Peyer's patch (tissue), 4 donors: ENCODE data around the gene DPF3. TPM values are rescaled to one million over a fixed set of nuclear protein-coding genes. Genes with fewer than 3 reads are reported as not detected.

ENCODE experiments used
- DNase-seq, 3 donors: peaks; one replicate each; pipeline ENCODE4 v3.0.0-alpha.2; 2017 to 2019
- H3K27ac ChIP-seq, 4 donors: fragments of 200-600 bp; sonication (generic); one replicate each; pipeline ENCODE4 v1.5.1; 2016 to 2019
- H3K27me3 ChIP-seq, 2 donors: fragments of 200-600 bp; sonication (generic); one replicate each; pipeline ENCODE4 v1.5.1; 2019
- H3K36me3 ChIP-seq, 3 donors: fragments of 200-600 bp; sonication (generic); one replicate each; pipeline ENCODE4 v1.5.1; 2016 to 2019
- H3K4me1 ChIP-seq, 4 donors: fragments of 200-600 bp; sonication (generic); one replicate each; pipeline ENCODE4 v1.5.1; 2016 to 2019
- H3K4me3 ChIP-seq, 4 donors: fragments of 200-600 bp; sonication (generic); 1 replicate in 3 of 4; 2 replicates in 1 of 4; pipeline ENCODE4 v1.5.1; 2016 to 2019; ENCODE audit warnings: mild to moderate bottlenecking in 1 of 4
- H3K9me3 ChIP-seq, 4 donors: fragments of 200-600 bp; sonication (generic); one replicate each; pipeline ENCODE4 v1.5.1; 2016 to 2019; ENCODE audit warnings: mild to moderate bottlenecking in 1 of 4
- CTCF ChIP-seq, 6 experiments: fragments of 450-650 bp in 4 of 6; fragments of 200-600 bp in 2 of 6; sonication (generic) in 1 of 6; IDR thresholded peaks; one replicate each; pipeline ENCODE4 v1.5.1; 2017 to 2019; ENCODE audit warnings: antibody characterized with exemption in 6 of 6, mild to moderate bottlenecking in 3 of 6, moderate library complexity in 1 of 6
- POLR2A ChIP-seq, 2 donors: fragments of 450-650 bp; IDR thresholded peaks; one replicate each; pipeline ENCODE4 v1.5.1; 2017; ENCODE audit warnings: antibody characterized with exemption in 2 of 2, mild to moderate bottlenecking in 2 of 2, moderate library complexity in 2 of 2
- small RNA-seq, 2 donors: library from RNA; depleted of rRNA; stranded (forward); fragments of <200 nt; gene quantifications; one replicate each; pipeline ENCODE3, GENCODE V24; 2016
- total RNA-seq, 4 donors: library from RNA; depleted of rRNA; stranded (reverse); fragments of >200 nt; gene quantifications; one replicate each; pipeline ENCODE4 v1.1.0, GENCODE V29; 2016

DPF3 gene
- total RNA-seq, 4 donors from 2014 or later, result 10.7 to 25.6 (median 17.9) TPM

GRCh38 chr14:72576258-72576657 is 317.6 kb downstream of the DPF3 start:
- no peak for TF ChIP-seq CTCF (IDR thresholded peaks at IDR 0.05)
- no peak for TF ChIP-seq POLR2A (IDR thresholded peaks at IDR 0.05)
- H3K36me3 ChIP-seq, result no peaks in the 10 kb centered on the region
- no peak overlapping the region for H3K4me3 ChIP-seq
- no peaks in the 10 kb centered on the region for H3K27me3 ChIP-seq
- no peak for DNase-seq
- H3K9me3 ChIP-seq, result no peaks in the 10 kb centered on the region
- no peaks in the 10 kb centered on the region for H3K4me1 ChIP-seq
- no peak overlapping the region for H3K27ac ChIP-seq

DNA sequence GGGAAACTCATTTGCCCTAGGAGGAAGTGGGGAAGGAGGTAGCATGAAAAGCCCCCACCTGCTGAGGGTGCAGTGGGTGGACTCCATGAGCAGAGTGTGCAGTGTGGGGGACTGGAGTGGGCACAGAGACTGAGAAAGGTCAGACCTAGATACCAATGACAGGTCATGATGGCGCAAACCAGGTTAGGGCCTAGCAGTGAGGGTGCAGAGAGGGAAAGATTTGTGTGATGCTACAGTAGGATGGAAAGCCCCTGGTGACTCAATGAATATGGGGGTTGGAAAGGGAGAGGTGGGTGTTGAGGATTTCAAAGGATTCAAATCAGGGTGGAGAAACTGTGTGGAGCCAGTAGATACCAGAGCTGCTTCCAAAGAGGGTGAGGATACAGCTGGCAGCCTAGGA is 319.2 kb downstream of the DPF3 start:
- Histone ChIP-seq H3K9me3 (no peaks in the 10 kb centered on the region), H3K36me3 (no peaks in the 10 kb centered on the region), H3K4me1 (no peaks in the 10 kb centered on the region), H3K27ac (no peak overlapping the region), H3K4me3 (no peak overlapping the region), H3K27me3 (no peaks in the 10 kb centered on the region)
- no peak for DNase-seq
- TF ChIP-seq POLR2A (IDR thresholded peaks at IDR 0.05) (no peak), CTCF (IDR thresholded peaks at IDR 0.05) (no peak)

- Histone ChIP-seq H3K4me3 (no peak overlapping the region), H3K27ac (no peak overlapping the region), H3K4me1 (no peaks in the 10 kb centered on the region), H3K27me3 (no peaks in the 10 kb centered on the region), H3K9me3 (no peaks in the 10 kb centered on the region), H3K36me3 (no peaks in the 10 kb centered on the region)
- TF ChIP-seq POLR2A (IDR thresholded peaks at IDR 0.05), result no peak
- no peak for TF ChIP-seq CTCF (IDR thresholded peaks at IDR 0.05)
- no peak for DNase-seq
Measured at GRCh38 chr14:72573725-72574417, 320.0 kb downstream of the DPF3 start.

Small RNAs within 50 kb of the gene (small RNA-seq; reads per million reads assigned to genes)
- 0 reads per million in 2 donors for gene RF00019

Other genes starting within 250 kb of the DPF3 start
- 10 to 100 TPM; 11.2 to 49.5 (median 27.6) TPM for gene DCAF4, start 32.4 kb upstream of the DPF3 start, total RNA-seq
- gene ZFYVE1, start 133.0 kb upstream of the DPF3 start, total RNA-seq, result 10 to 100 TPM in 3 of 4 donors, 1 to 10 TPM in 1; 8.3 to 32.5 (median 26.8) TPM
- 100 to 1,000 TPM in 1 of 4 donors, 10 to 100 TPM in 3; 73.2 to 364 (median 86.0) TPM for gene RBM25, start 164.4 kb upstream of the DPF3 start, total RNA-seq
- 100 to 1,000 TPM in 2 of 4 donors, 10 to 100 TPM in 2; 32.2 to 118 (median 100) TPM for gene PSEN1, start 242.4 kb upstream of the DPF3 start, total RNA-seq